ENCODE results near the gene FHAD1.
"Not testable (repeated sequence)": the region's sequence is repeated elsewhere in the genome, so short reads cannot be mapped to it uniquely, and the experiment has no call there.

Gene FHAD1

DNA sequence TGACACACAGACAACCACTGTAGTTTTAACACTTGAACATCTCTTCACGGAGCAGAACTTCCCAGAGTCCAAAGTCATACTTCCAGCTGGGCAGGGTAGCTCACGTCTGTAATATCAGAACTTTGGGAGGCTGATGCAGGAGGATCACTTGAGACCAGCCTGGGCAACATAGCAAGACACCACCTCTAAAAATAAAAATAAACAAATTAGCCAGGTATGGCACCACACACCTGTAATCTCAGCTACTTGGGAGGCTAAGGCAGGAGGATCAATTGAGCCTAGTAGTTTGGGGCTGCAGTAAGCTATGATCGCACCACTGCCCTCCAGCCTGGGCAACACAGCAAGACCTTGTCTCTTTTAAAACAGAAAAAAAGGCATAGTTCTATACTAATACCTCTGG, 138.4 kb downstream of the FHAD1 start:
- no CpG with 5 or more reads among the region's 3 CpGs for WGBS (ENCODE audit: insufficient coverage, insufficient read length)
- Histone ChIP-seq H3K27ac (ENCODE audit: low read length) (no peak overlapping the region), H3K36me3 (ENCODE audit: control insufficient read depth, insufficient read depth, low read length) (no peaks in the 10 kb centered on the region), H3K4me3 (ENCODE audit: low read length) (no peak overlapping the region), H3K9me3 (ENCODE audit: control insufficient read depth, insufficient read depth, low read length) (no peaks in the 10 kb centered on the region), H3K4me1 (ENCODE audit: control insufficient read depth, insufficient read depth, low read length) (peaks cover 10% of the 10 kb centered on the region), H3K27me3 (ENCODE audit: control insufficient read depth, insufficient read depth, low read length) (peaks cover 11% of the 10 kb centered on the region; the same call in 1 of the 2 replicates)
- no peak for DNase-seq (ENCODE audit: low read depth, low spot score)

DNA sequence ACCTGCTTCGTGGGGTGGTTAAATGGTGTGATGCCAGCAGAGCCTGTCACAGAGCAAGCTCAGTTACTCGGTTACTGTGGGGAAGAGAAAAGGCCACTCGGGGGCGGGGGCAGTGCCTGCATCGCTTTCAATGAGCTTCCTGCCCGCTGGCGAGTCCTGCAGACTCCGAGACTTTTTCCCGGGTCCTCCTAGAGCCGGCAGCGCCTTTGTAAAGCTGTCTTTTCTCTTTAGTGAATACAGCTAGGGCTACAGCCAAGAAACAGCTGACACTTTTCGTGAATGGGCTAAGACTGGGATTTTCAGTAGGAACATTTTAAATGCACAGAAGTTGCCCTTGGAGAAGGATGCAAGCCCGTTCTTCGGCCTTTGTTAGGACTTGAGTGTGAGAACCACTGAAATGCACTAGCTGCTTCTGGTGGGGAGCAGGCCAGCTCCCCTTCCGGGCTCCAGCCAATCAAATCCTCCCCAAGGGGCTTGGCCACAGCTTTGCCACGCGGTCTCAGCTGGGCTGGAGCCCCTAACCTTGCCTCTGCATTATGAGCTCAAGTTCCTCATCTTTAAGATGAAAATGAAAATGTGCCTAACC, 139.2 kb downstream of the FHAD1 start:
- WGBS (ENCODE audit: insufficient coverage, insufficient read length): no CpG with 5 or more reads among the region's 17 CpGs
- no peak for DNase-seq (ENCODE audit: low read depth, low spot score)
- Histone ChIP-seq H3K27ac (ENCODE audit: low read length) (no peak overlapping the region), H3K36me3 (ENCODE audit: control insufficient read depth, insufficient read depth, low read length) (no peaks in the 10 kb centered on the region), H3K4me3 (ENCODE audit: low read length) (no peak overlapping the region), H3K4me1 (ENCODE audit: control insufficient read depth, insufficient read depth, low read length) (peaks cover 10% of the 10 kb centered on the region), H3K9me3 (ENCODE audit: control insufficient read depth, insufficient read depth, low read length) (no peaks in the 10 kb centered on the region), H3K27me3 (ENCODE audit: control insufficient read depth, insufficient read depth, low read length) (peaks cover 11% of the 10 kb centered on the region; the same call in 1 of the 2 replicates)

DNA sequence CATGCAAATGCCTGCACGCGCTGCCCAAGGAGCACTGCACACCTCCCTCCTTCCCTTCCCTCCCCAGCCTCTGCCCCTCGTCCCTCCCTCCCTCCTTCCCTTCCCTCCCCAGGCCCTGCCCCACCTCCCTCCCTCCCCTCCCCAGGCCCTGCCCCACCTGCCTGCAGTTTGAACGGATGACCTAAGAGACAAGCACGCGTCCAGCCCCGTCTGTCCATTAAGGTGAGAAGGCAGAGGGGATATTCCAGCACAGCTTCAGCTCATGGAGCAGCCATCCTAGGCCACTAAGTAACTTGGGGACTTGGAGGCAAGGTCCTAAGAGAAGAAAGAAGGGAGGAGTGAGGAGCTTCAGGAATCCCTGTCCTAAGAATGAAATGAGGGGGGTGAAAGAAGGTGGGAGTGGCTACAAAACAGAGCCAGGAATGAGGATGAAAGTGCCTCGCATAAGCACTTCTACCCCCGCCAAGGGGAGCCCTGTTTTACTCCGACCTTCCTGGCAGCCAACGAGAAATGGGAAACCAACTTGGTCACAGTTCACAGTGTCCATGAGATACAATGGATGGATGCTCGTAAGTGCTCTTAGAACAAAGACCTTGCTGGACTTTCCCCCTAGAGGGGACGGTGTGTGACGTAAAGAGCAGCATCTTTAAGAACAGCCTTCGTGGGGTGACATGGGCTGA, 141.3 kb downstream of the FHAD1 start:
- H3K27ac ChIP-seq (ENCODE audit: low read length): no peak overlapping the region
- WGBS (ENCODE audit: insufficient coverage, insufficient read length): no CpG with 5 or more reads among the region's 15 CpGs
- peaks cover 11% of the 10 kb centered on the region; the same call in 1 of the 2 replicates for H3K27me3 ChIP-seq (ENCODE audit: control insufficient read depth, insufficient read depth, low read length)
- no peak for DNase-seq (ENCODE audit: low read depth, low spot score)
- no peaks in the 10 kb centered on the region for H3K9me3 ChIP-seq (ENCODE audit: control insufficient read depth, insufficient read depth, low read length)
- H3K4me1 ChIP-seq (ENCODE audit: control insufficient read depth, insufficient read depth, low read length): peaks cover 10% of the 10 kb centered on the region
- no peak overlapping the region for H3K4me3 ChIP-seq (ENCODE audit: low read length)
- H3K36me3 ChIP-seq (ENCODE audit: control insufficient read depth, insufficient read depth, low read length): no peaks in the 10 kb centered on the region

DNA sequence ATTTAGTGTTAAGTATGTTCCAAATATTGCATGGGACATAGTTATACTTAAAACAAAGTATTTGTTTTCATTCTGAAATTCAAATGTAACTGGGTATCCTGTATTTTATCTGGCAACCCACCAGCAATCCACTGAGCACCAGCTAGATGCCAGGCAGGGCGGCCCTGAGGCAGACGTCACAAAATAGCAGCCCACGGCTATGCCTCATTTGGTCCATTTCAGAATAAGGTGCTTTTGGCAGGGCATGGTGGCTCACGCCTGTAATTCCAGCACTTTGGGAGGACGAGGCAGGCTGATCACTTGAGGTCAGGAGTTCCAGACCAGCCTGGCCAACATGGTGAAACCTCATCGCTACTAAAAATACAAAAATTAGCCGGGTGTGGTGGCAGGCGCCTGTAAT, 142.8 kb downstream of the FHAD1 start:
- H3K4me1 ChIP-seq (ENCODE audit: control insufficient read depth, insufficient read depth, low read length); DNase-seq (ENCODE audit: low read depth, low spot score); H3K4me3 ChIP-seq (ENCODE audit: low read length); H3K36me3 ChIP-seq (ENCODE audit: control insufficient read depth, insufficient read depth, low read length); H3K27ac ChIP-seq (ENCODE audit: low read length); H3K9me3 ChIP-seq (ENCODE audit: control insufficient read depth, insufficient read depth, low read length): not testable (repeated sequence)
- peaks cover 11% of the 10 kb centered on the region; the same call in 1 of the 2 replicates for H3K27me3 ChIP-seq (ENCODE audit: control insufficient read depth, insufficient read depth, low read length)
- no CpG with 5 or more reads among the region's 8 CpGs for WGBS (ENCODE audit: insufficient coverage, insufficient read length)

DNA sequence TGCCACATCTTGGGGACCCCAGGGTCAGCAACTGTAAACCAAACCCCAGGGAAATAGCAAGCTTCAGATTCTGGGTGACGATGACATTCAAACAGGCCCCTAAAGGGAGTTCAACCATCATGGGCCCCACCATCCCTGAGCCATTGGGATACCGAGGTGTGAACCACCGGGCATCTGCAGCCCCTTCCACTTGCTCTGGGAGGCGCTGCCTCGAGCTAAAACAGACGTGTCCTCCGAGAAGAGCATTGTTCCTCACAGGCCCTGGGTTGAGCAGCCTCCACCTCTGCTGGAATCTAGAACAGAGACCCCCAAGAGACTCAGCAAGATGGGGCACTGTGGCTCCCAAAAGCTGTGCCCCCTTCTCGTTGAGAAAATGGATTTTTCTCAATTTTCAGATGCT, 143.6 kb downstream of the FHAD1 start:
- H3K4me1 ChIP-seq (ENCODE audit: control insufficient read depth, insufficient read depth, low read length): peaks cover 5% of the 10 kb centered on the region; the same call in 1 of the 2 replicates

DNA sequence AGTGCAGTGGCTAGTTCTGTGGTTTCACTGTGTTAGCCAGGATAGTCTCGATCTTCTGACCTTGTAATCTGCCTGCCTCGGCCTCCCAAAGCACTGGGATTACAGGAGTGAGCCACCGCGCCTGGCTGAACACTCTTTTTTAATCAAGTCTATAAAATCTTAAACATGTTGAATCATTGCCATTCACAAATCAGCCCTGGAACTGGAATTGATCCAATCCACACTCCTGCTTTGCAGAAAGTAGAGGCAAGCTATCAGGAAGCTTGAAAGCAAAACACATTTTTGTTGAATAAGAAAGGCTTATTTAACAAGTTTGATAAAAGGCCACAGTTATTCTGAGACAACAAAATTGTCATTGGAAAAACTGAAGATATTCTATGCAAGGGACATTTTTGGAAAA, 144.3 kb downstream of the FHAD1 start:
- H3K4me1 ChIP-seq (ENCODE audit: control insufficient read depth, insufficient read depth, low read length): peaks cover 4% of the 10 kb centered on the region; the same call in 1 of the 2 replicates
- no peak for DNase-seq (ENCODE audit: low read depth, low spot score)
- no peak overlapping the region for H3K4me3 ChIP-seq (ENCODE audit: low read length)
- H3K9me3 ChIP-seq (ENCODE audit: control insufficient read depth, insufficient read depth, low read length): no peaks in the 10 kb centered on the region
- WGBS (ENCODE audit: insufficient coverage, insufficient read length): no CpG with 5 or more reads among the region's 4 CpGs
- H3K27ac ChIP-seq (ENCODE audit: low read length): no peak overlapping the region
- H3K36me3 ChIP-seq (ENCODE audit: control insufficient read depth, insufficient read depth, low read length): no peaks in the 10 kb centered on the region
- H3K27me3 ChIP-seq (ENCODE audit: control insufficient read depth, insufficient read depth, low read length): peaks cover 2% of the 10 kb centered on the region; the same call in 1 of the 2 replicates

More for the DNA sequence above, 143.6 kb downstream of the FHAD1 start:
- H3K36me3 ChIP-seq (ENCODE audit: control insufficient read depth, insufficient read depth, low read length): no peaks in the 10 kb centered on the region
- no peak overlapping the region for H3K4me3 ChIP-seq (ENCODE audit: low read length)
- no CpG with 5 or more reads among the region's 8 CpGs for WGBS (ENCODE audit: insufficient coverage, insufficient read length)
- H3K27me3 ChIP-seq (ENCODE audit: control insufficient read depth, insufficient read depth, low read length): peaks cover 6% of the 10 kb centered on the region; the same call in 1 of the 2 replicates
- DNase-seq (ENCODE audit: low read depth, low spot score): no peak
- H3K27ac ChIP-seq (ENCODE audit: low read length): no peak overlapping the region
- no peaks in the 10 kb centered on the region for H3K9me3 ChIP-seq (ENCODE audit: control insufficient read depth, insufficient read depth, low read length)

DNA sequence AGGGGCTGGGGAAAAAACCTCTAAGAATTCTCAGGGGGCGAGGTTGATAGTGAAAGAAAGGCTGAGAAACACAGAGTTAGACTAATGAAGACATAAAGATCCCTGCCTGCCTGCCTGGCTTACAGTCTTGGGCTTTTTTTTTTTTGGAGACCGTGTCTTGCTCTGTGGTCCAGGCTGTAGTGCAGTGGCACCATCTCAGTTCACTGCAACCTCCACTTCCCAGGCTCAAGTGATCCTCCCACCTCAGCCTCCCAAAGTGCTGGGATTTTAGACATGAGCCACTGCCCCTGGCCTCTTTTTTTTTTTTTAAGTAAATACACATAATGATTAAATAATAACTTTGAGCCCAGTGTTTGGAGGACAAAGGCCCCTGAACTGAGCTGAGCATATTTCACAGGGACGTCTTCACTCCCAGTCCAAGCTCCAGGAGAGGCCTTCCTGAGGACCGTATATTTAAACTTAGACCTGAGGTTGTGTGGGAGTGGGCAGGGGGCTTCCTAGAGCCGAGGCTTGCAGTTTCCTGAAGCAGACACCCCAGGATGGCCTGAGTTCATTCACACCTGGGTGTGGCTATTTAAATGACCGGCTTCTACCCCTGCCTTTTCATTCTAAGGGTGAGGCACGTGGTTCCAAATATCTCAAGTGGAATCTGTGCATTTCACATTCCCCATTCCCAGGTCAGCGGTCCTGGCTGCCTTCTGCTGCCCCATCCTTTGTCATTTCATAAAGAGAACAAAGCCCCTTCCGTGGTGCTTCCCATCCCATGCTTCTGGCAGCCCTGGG, 146.6 kb downstream of the FHAD1 start:
- Histone ChIP-seq H3K27ac (ENCODE audit: low read length) (no peak overlapping the region), H3K4me3 (ENCODE audit: low read length) (no peak overlapping the region), H3K9me3 (ENCODE audit: control insufficient read depth, insufficient read depth, low read length) (no peaks in the 10 kb centered on the region), H3K4me1 (ENCODE audit: control insufficient read depth, insufficient read depth, low read length) (peaks cover 2% of the 10 kb centered on the region; the same call in 1 of the 2 replicates), H3K36me3 (ENCODE audit: control insufficient read depth, insufficient read depth, low read length) (no peaks in the 10 kb centered on the region), H3K27me3 (ENCODE audit: control insufficient read depth, insufficient read depth, low read length) (peaks cover under 1% of the 10 kb centered on the region; the same call in 1 of the 2 replicates)
- no peak for DNase-seq (ENCODE audit: low read depth, low spot score)
- no CpG with 5 or more reads among the region's 9 CpGs for WGBS (ENCODE audit: insufficient coverage, insufficient read length)

DNA sequence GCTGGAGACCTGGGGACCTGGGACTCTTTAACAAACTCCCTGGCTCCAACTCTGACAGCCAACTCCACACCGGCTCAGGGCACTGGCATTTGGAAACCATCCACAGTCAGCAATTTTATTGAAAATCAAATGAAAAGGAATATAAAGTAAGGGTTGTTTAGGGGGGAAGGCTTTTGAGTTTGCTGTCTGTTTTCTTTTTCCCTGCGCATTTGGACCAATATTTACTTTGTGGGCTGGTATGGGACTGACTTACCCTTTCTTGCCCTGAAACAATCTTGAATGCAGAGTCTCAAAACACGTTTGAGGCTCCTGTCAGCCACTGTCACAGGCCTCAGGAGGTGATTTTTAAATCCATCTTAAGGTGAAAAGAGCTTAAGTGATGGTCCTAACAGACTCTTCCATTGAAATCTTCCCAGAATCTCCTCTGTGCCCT, 147.3 kb downstream of the FHAD1 start:
- DNase-seq (ENCODE audit: low read depth, low spot score): no peak
- Histone ChIP-seq H3K4me3 (ENCODE audit: low read length) (no peak overlapping the region), H3K4me1 (ENCODE audit: control insufficient read depth, insufficient read depth, low read length) (no peaks in the 10 kb centered on the region), H3K36me3 (ENCODE audit: control insufficient read depth, insufficient read depth, low read length) (no peaks in the 10 kb centered on the region), H3K27ac (ENCODE audit: low read length) (no peak overlapping the region), H3K27me3 (ENCODE audit: control insufficient read depth, insufficient read depth, low read length) (no peaks in the 10 kb centered on the region), H3K9me3 (ENCODE audit: control insufficient read depth, insufficient read depth, low read length) (no peaks in the 10 kb centered on the region)
- WGBS (ENCODE audit: insufficient coverage, insufficient read length): no CpG with 5 or more reads among the region's 3 CpGs

DNA sequence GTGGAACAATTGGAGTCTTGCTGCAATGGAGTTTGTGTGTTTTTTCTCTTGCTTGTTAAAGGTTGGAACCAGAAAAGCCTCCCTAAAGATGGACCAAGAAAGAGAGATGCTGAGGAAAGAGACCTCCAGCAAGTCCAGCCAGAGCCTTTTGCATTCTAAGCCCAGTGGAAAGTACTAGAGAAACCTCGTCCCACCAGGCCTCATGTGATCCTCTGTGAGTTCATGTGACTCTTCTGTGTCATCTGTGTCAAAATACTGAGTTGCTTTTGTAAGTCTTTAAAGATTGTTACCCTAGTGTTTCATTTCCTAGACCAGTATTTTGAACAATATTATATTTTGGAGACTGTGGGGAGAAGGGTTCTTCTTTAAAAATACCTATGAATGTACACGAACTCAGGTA, 150.2 kb downstream of the FHAD1 start:
- Histone ChIP-seq H3K4me1 (ENCODE audit: control insufficient read depth, insufficient read depth, low read length) (no peaks in the 10 kb centered on the region), H3K27me3 (ENCODE audit: control insufficient read depth, insufficient read depth, low read length) (no peaks in the 10 kb centered on the region), H3K27ac (ENCODE audit: low read length) (no peak overlapping the region), H3K9me3 (ENCODE audit: control insufficient read depth, insufficient read depth, low read length) (no peaks in the 10 kb centered on the region), H3K4me3 (ENCODE audit: low read length) (no peak overlapping the region), H3K36me3 (ENCODE audit: control insufficient read depth, insufficient read depth, low read length) (no peaks in the 10 kb centered on the region)
- no CpG with 5 or more reads among the region's 2 CpGs for WGBS (ENCODE audit: insufficient coverage, insufficient read length)
- no peak for DNase-seq (ENCODE audit: low read depth, low spot score)

DNA sequence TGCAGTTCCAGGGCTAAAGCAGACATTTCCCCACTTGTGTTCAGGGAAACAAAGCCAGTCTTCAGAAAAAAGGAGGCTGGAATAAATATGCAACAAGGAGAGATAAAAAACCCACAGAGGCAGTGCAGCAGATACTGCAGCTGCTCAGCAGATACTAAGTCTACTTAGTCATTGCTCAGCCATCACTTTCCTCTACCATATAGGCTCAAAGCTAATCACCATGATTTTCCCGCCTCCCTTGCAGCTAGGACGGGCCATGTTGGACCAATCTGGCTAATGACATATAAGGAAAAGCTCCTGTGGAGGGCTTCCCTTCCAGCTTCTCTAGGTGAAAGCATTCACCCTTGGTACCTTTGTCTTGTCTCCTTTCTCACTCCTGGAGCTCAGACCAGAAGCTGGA, 152.7 kb downstream of the FHAD1 start:
- Histone ChIP-seq H3K27ac (ENCODE audit: low read length) (no peak overlapping the region), H3K36me3 (ENCODE audit: control insufficient read depth, insufficient read depth, low read length) (no peaks in the 10 kb centered on the region), H3K4me1 (ENCODE audit: control insufficient read depth, insufficient read depth, low read length) (no peaks in the 10 kb centered on the region), H3K4me3 (ENCODE audit: low read length) (no peak overlapping the region), H3K9me3 (ENCODE audit: control insufficient read depth, insufficient read depth, low read length) (no peaks in the 10 kb centered on the region), H3K27me3 (ENCODE audit: control insufficient read depth, insufficient read depth, low read length) (no peaks in the 10 kb centered on the region)
- DNase-seq (ENCODE audit: low read depth, low spot score): no peak
- WGBS (ENCODE audit: insufficient coverage, insufficient read length): no CpG with 5 or more reads among the region's 2 CpGs

All from iPS DF 6.9 (cell line).